GM21390 (cell line): ENCODE data around the gene PYGM.

Experiments used
- ATAC-seq: cut with Tn5 transposase; IDR thresholded peaks from one replicate; pipeline ENCODE4 v1.9.1; 2021; ENCODE audit not compliant: unreplicated experiment

The PYGM gene

GRCh38 chr11:64754124-64754918 is 5.5 kb downstream of the PYGM start:
- ATAC-seq, result no peak

- ATAC-seq, result no peak
These were observed 6.2 kb downstream of the PYGM start for GRCh38 chr11:64753380-64754123.

DNA sequence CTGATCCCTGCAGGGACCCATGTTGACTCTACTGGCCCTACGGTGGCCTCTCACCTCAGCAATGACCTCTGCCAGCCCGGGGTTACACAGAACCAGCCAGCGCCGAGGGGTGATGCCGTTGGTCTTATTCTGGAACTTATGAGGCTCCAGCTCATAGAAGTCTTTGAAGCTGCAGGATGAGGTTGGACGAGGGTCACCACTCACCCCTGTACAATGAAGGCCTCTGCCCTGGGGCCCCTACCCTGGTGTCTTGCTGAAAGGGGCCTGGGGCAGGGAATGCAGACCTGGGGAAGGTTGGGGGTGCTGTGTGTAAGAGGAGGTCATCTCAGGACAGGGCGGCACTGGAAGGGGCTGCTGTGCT is 6.8 kb downstream of the PYGM start:
- ATAC-seq, result no peak

GRCh38 chr11:64752175-64752970 is 7.4 kb downstream of the PYGM start:
- ATAC-seq, result no peak

DNA sequence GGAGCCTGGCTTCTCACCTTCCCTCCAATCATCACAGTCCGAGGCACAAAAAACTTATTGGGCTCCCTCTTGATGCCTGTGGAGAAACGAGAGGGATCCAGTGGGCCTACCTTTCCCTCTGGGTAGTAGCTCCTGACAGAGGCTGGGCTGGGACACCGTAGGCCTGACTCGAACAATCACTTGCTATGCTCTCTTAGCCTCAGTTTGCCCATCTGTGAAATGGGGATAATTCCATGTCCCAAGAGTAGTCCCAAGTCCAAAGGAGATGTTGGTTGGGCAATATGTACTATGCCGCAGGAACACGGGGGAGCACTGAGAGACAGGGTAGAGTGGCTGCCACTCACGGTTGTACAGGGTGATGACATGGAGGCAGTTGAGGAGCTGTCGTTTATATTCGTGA is 8.2 kb downstream of the PYGM start:
- no peak for ATAC-seq

DNA sequence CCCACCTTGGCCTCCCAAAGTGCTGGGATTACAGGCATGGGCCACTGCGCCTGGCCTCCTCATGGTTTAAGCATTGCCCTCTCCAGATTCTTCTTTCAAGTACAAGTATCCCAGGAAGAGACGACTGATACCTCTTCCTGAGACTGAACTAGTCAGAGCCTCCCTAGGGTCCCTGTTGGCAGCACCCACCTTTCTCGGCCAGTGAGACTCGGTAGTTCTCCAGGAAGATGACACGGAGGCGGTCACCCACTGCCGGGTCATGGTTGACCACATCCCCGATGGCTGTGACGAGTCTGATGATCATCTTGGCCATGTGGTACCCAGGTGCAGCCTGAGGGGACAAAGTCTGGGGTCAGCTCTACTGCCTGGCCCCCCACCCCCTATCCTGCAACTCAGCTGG is 8.6 kb downstream of the PYGM start:
- no peak for ATAC-seq

- ATAC-seq, result no peak
These were observed 9.3 kb downstream of the PYGM start for GRCh38 chr11:64750361-64751054.

GRCh38 chr11:64747961-64748665 is 11.7 kb downstream of the PYGM start:
- no peak for ATAC-seq

DNA sequence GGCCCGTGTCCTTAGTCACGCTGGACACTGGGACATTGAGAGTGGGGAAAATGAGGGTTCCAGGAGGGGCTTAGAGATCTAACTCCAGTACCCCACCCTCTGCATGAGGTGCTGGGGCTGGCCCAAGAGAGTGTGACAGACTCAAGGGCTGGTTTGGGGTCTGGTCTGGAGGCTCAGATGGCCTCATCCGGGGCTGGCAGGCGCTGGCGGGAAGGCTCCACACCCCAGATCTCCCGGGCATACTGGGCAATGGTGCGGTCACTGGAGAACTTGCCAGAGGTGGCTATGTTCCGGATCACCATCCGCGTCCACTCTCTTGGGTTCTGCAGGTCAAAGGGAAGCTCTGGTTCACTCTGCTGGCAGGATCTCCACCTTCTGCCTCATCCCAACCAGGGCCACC is 13.3 kb downstream of the PYGM start:
- no peak for ATAC-seq

DNA sequence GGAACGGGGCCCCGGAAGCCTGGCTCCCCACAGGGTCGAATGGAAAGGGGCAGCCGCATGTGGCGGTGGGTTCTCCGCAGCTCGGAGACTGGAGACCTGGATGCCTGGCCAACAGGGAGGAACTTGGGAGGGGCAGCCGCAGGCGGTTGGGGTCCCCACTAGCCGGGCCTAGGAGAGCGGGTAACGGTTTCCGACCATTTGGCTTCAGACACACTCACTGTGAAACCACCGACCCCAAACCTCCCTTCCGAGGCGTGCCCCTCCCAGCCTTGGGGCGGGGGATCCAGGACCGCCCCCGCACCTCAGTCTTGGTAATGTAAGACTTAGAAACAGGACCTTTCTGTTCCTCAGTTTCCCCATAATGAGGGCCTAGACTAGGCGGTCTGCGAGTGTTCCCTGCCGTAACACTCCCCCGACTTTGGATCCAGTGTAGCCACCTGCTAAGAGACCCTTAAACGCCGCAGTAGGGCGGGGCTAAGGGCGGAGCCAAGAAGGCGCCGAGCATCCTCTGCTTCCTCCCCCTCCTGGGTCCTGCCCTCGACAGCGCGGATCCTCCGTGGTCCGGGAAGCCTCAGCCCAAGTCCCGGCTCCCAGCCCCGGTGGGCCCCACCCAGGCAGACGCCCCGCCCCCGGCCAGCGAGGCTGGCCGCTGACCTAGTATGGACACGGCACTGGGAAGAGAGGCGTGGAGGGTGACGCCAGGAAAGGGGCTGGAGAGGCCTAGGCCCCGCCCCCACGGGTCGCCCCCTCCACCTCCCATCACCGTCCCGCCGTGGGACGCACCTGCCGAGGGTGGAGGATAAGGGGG is 14.0 kb downstream of the PYGM start:
- no peak for ATAC-seq

DNA sequence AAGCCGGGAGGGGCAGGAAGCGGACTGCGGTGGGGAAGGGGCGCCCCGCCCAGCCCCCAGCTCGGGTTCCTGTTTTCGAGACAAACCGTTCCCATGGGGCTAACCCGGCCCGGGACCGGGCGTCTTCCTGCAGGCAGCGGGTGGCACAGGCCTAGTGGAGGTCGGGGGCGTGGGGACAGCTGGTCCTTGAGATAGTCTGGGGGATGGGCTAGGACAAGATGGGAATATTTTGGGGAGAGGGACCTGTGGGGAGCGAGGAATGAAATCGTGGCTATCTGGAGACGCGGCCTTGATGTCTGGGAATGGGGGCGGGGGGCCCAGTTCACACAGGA is 14.6 kb downstream of the PYGM start:
- no peak for ATAC-seq

GRCh38 chr11:64744544-64745188 is 15.1 kb downstream of the PYGM start:
- no peak for ATAC-seq

DNA sequence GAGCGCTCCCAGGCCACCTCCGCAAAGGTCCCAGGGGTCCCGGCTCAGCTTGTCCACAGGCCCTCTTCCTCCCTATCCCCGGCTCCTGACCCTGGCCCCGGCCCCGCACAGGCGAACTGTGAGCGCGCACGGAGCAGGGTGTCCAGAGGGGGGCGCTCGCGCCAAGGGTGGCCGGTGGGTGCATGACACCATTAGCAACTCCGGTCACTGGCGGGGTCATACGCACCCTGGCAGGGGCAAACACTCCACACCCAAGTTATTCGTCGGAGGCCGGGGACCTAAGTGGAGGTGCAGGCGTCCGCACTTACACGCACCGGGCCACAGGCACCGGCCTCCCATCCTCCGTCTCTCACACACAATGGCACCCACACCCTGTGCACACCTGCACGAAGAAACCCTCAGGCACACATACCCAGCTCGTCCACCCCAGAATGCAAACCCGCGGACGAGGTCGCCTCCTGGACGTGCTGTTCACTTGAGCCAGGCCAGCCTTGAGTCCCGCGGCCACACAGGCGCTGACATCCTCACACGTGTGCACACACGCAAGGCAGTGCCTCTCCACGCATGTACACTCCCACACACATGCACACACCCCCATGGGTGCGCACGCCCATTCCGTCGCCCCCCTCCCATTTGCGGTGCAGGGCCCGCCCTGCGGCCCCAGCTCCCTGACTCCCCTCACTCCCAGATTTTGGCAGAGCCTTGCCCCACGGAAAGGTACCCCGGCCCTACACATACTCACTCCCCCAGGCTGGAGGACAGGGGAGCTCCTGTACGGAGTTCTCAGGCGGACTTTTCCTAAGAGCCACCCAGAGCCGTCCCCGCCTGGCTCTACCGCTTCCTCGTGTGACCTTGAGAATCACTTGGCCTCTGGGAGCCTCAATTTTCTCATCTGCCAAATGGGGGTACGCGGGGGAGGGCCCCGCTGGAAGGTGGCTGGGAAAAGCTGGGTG is 15.9 kb downstream of the PYGM start, which contains the start of gene RASGRP2:
TSS of gene RASGRP2 (minus strand) at position 552 of the 953 bp plus-strand sequence. CDS start 1,276 bp downstream, outside the sequence.
- ATAC-seq, result no peak

- ATAC-seq, result no peak
These were observed 16.7 kb downstream of the PYGM start for GRCh38 chr11:64742889-64743590.

DNA sequence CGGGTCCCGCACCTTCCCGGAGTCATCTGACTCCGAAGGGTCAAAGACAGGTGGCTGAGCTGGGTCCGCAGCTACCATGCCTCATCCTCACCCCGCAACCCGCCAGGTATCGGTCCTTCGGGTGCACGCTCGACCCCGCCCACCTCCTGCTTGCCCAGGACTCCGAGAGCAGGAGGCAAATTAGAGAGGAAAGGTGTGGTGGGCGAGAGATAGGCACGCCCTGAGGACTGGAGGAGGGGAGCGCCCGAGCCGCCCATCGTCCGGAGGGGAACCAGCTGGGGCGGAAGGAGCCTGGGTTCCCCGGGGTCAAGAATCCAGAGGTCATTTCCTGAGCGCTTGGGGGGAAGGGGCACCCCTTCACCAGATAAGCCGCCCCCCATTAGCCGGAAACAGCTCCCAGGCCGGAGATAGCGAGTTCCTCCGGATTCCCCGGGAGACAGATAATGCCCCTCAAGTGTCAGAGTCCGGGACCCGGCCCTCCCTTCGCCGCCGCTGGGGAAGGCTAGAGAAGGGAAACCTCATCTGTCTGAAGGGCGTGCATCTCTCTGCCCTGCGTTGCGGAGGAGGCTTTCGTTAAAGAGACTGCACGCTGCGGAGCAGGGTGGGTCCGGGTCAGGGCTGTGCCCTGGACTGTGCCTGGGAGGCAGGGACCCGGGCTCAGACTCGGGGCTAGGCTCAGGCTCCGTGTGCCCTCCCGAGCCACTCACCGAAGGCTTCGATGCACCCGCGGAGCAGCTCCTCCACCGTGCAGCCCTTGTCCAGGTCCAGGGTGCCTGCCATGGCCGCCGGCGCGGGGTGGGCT is 17.5 kb downstream of the PYGM start:
- ATAC-seq, result no peak

GRCh38 chr11:64741375-64742086 is 18.2 kb downstream of the PYGM start:
- ATAC-seq, result no peak
